Measurements from ENCODE around the gene BCAN.

Gene BCAN

GRCh38 chr1:156680056-156680455 lies 38.1 kb downstream of the BCAN start:
- no peaks in the 10 kb centered on the region for H3K36me3 ChIP-seq (ENCODE audit: control insufficient read depth, insufficient read depth, low read length)
- peaks cover 77% of the 10 kb centered on the region for H3K27me3 ChIP-seq (ENCODE audit: control insufficient read depth, insufficient read depth, low read length)
- no peak overlapping the region for H3K4me3 ChIP-seq (ENCODE audit: low read length)
- no peak overlapping the region for H3K9ac ChIP-seq (ENCODE audit: low read length)
- no peaks in the 10 kb centered on the region for H3K9me3 ChIP-seq (ENCODE audit: control insufficient read depth, low read length)
- H3K4me1 ChIP-seq (ENCODE audit: control insufficient read depth, insufficient read depth, low read length): peaks cover 12% of the 10 kb centered on the region

DNA sequence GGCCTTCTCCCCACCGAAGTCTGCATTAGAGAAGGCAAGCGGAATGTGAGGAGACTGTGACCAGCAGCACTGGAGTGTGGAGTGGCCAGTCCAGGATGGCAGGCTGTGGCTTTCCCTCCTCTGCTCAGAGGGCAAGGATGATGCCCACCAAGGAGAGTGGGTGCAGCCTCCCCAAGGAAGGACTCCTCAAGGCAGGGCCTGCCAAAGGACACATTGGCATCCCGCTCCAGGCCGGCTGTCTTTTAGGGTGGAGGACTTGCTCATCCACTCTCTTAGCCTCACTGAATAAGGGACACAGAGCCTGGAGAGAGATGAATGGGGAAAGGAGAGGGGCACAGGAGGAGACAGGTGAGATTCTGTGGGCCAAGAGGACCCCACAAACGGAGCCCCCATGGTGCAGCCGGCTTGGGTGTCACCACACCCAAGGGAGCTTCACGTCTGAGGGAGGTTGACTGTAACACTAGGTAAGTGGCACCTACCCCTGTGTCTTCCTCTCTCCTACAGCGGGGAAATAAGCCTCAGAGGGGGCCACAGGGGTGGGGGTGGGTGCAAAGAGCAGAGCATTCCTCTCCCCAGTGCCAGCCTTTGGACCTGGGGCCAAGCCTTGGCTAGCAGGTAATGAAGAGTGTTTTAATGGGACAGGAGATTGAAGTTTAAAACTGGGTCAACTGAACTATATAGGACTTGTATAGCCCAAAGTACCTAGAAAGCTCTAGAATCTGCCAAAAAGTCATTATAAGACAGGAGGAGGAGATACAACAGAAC lies 39.5 kb downstream of the BCAN start:
- H3K27me3 ChIP-seq (ENCODE audit: control insufficient read depth, insufficient read depth, low read length): peaks cover 64% of the 10 kb centered on the region

DNA sequence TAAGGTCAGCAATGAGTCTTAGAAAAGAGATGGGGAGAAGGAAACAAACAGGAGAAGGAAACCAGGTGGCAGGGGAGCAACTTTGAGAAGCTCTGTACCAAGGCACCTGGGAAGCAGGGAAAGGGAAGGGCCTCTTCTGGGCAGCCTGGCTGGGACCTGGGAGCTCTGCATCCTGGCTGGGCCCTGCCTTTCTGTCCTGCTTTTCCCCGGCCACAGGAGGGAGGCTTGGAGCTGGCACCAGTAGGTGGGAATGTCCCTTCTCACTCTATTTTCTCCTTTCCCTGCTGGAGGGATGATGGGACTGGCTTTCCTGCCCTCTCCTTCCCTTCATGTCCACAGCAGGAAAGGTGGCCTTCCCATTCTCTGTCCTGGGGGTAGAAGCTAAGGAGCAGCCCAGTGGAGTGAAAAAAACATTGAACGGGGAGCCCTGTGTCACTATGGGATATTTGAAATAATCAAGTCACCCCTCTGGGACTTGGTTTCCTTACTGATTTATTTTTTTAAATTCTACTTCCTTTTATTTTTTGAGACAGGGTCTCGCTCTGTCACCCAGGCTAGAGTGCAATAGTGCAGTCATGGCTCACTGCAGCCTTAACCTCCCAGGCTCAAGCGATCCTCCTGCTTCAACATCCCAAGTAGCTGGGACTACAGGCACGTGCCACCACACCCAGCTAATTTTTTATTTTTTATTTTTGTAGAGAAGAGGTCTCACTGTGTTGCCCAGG lies 40.4 kb downstream of the BCAN start:
- H3K27me3 ChIP-seq (ENCODE audit: control insufficient read depth, insufficient read depth, low read length): peaks cover 54% of the 10 kb centered on the region
- H3K4me3 ChIP-seq (ENCODE audit: low read length): no peak overlapping the region

More for the DNA sequence above, 39.5 kb downstream of the BCAN start:
- Histone ChIP-seq H3K36me3 (ENCODE audit: control insufficient read depth, insufficient read depth, low read length) (no peaks in the 10 kb centered on the region), H3K4me3 (ENCODE audit: low read length) (no peak overlapping the region), H3K9me3 (ENCODE audit: control insufficient read depth, low read length) (no peaks in the 10 kb centered on the region), H3K4me1 (ENCODE audit: control insufficient read depth, insufficient read depth, low read length) (peaks cover 12% of the 10 kb centered on the region), H3K9ac (ENCODE audit: low read length) (no peak overlapping the region)

GRCh38 chr1:156684227-156684782 lies 42.4 kb downstream of the BCAN start:
- Histone ChIP-seq H3K27me3 (ENCODE audit: control insufficient read depth, insufficient read depth, low read length) (peaks cover 44% of the 10 kb centered on the region), H3K4me1 (ENCODE audit: control insufficient read depth, insufficient read depth, low read length) (no peaks in the 10 kb centered on the region), H3K4me3 (ENCODE audit: low read length) (no peak overlapping the region), H3K9me3 (ENCODE audit: control insufficient read depth, low read length) (no peaks in the 10 kb centered on the region), H3K9ac (ENCODE audit: low read length) (no peak overlapping the region), H3K36me3 (ENCODE audit: control insufficient read depth, insufficient read depth, low read length) (no peaks in the 10 kb centered on the region)

More for the DNA sequence above, 40.4 kb downstream of the BCAN start:
- Histone ChIP-seq H3K4me1 (ENCODE audit: control insufficient read depth, insufficient read depth, low read length) (peaks cover 6% of the 10 kb centered on the region), H3K36me3 (ENCODE audit: control insufficient read depth, insufficient read depth, low read length) (no peaks in the 10 kb centered on the region), H3K9ac (ENCODE audit: low read length) (no peak overlapping the region), H3K9me3 (ENCODE audit: control insufficient read depth, low read length) (no peaks in the 10 kb centered on the region)

DNA sequence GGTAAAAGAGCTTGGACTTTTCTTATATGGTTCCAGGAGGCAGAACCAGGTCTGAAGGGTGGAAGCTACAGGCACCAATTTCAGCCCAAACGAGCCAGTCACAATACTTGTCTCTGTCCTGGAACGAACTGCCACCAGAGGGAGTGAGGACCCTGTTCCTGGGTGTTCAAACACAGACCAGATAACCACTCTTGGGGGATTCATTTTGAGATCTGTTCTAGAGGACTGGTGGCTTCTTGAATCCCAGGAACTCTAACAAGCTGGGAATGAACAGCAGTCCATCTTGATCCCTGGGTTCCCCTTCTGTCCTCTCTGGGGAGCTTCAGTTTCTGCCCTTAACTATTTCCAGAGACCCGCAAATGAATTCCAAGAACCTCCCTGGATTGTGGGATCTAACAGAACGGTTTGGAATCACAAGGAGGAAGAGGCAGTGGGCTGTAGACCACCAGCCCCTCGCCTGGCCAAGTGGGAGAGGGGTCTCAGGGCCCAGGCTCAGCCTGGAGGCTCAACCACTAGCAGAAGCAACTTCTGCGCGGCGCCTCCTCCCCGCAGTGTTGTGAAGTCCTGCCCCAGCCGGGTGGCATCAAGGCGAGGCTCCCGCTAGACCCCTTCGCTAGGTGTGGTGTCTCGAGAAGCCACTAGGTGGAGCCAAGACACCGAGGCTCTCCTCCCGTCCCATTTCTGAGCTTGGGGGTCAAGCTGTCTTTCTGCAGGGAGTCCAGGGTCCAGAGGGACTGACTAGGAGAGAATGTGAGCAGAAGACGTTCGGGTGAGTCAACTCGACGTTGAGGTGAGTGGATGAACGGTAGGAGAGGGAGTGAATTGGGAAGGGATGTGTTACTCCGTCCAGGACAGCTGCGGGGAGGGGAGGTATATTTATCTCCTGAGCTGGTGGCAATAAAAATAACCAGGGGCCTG lies 47.4 kb downstream of the BCAN start:
- H3K9ac ChIP-seq (ENCODE audit: low read length): no peak overlapping the region
- H3K9me3 ChIP-seq (ENCODE audit: control insufficient read depth, low read length): no peaks in the 10 kb centered on the region
- H3K4me1 ChIP-seq (ENCODE audit: control insufficient read depth, insufficient read depth, low read length): peaks cover 26% of the 10 kb centered on the region
- H3K27me3 ChIP-seq (ENCODE audit: control insufficient read depth, insufficient read depth, low read length): peaks cover 56% of the 10 kb centered on the region
- H3K4me3 ChIP-seq (ENCODE audit: low read length): no peak overlapping the region
- no peaks in the 10 kb centered on the region for H3K36me3 ChIP-seq (ENCODE audit: control insufficient read depth, insufficient read depth, low read length)

DNA sequence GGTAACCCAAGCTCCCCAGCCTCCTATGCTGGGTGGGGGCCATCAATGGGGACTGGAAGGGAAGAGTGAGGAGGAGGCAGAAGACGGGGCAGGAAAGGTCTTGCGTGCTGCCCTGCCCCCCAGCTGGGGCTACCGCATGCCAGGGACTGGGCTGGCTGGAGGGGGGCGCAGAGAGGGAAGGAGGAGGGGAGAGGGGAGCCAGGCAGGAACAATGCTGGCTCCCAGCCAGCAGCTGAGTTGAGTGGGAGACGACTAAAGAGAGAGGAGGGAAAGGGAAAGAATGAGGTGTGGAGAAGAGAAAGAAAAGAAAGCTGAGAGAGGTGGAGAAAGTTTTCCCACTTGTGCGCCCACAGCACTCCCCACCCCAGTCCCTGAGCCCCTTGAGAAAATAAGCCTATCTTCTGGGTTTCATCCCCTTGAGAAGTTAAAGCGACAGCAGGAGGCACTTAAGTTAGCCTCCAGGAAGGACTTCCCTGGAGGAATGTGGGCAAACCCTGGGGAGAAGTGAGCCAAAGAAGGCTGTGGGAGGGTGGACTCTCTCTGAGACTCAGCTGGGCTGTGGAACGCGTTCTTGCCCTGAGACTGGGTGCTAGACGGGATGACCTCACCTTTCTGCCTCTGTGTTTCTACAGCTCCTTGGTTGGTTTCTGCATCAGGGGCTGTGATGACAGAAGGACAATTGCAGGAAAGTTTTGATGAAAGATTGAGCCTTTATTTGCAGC lies 48.2 kb downstream of the BCAN start:
- Histone ChIP-seq H3K4me1 (ENCODE audit: control insufficient read depth, insufficient read depth, low read length) (peaks cover 30% of the 10 kb centered on the region), H3K9ac (ENCODE audit: low read length) (no peak overlapping the region), H3K4me3 (ENCODE audit: low read length) (no peak overlapping the region), H3K9me3 (ENCODE audit: control insufficient read depth, low read length) (no peaks in the 10 kb centered on the region), H3K36me3 (ENCODE audit: control insufficient read depth, insufficient read depth, low read length) (no peaks in the 10 kb centered on the region), H3K27me3 (ENCODE audit: control insufficient read depth, insufficient read depth, low read length) (peaks cover 51% of the 10 kb centered on the region)

DNA sequence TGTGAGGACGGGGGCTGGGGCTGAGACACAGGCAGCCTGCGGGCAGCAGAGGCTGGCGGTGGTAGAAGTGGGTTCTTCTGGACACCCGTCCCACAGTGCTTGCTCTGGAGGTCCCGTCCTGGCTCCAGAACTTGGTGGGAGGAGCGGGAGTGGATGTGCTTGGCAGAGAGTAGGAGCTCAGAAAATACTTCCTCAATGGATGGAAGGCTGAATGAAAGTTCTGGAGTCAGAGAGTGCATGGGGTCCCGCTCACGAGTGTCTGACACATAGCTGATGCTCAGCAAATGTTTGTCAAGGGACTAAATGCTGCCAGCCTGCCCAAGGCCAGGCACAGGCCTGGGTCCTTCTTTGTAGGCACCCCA lies 48.7 kb downstream of the BCAN start:
- peaks cover 51% of the 10 kb centered on the region for H3K27me3 ChIP-seq (ENCODE audit: control insufficient read depth, insufficient read depth, low read length)
- H3K36me3 ChIP-seq (ENCODE audit: control insufficient read depth, insufficient read depth, low read length): no peaks in the 10 kb centered on the region
- H3K9me3 ChIP-seq (ENCODE audit: control insufficient read depth, low read length): no peaks in the 10 kb centered on the region
- no peak overlapping the region for H3K9ac ChIP-seq (ENCODE audit: low read length)
- no peak overlapping the region for H3K4me3 ChIP-seq (ENCODE audit: low read length)
- H3K4me1 ChIP-seq (ENCODE audit: control insufficient read depth, insufficient read depth, low read length): peaks cover 30% of the 10 kb centered on the region

GRCh38 chr1:156691191-156691590 lies 49.3 kb downstream of the BCAN start:
- H3K36me3 ChIP-seq (ENCODE audit: control insufficient read depth, insufficient read depth, low read length): no peaks in the 10 kb centered on the region
- peaks cover 30% of the 10 kb centered on the region for H3K4me1 ChIP-seq (ENCODE audit: control insufficient read depth, insufficient read depth, low read length)
- H3K9me3 ChIP-seq (ENCODE audit: control insufficient read depth, low read length): no peaks in the 10 kb centered on the region
- H3K27me3 ChIP-seq (ENCODE audit: control insufficient read depth, insufficient read depth, low read length): peaks cover 51% of the 10 kb centered on the region
- H3K9ac ChIP-seq (ENCODE audit: low read length): no peak overlapping the region
- no peak overlapping the region for H3K4me3 ChIP-seq (ENCODE audit: low read length)

- Histone ChIP-seq H3K9ac (ENCODE audit: low read length) (no peak overlapping the region), H3K4me3 (ENCODE audit: low read length) (no peak overlapping the region), H3K9me3 (ENCODE audit: control insufficient read depth, low read length) (no peaks in the 10 kb centered on the region), H3K36me3 (ENCODE audit: control insufficient read depth, insufficient read depth, low read length) (no peaks in the 10 kb centered on the region), H3K4me1 (ENCODE audit: control insufficient read depth, insufficient read depth, low read length) (peaks cover 30% of the 10 kb centered on the region), H3K27me3 (ENCODE audit: control insufficient read depth, insufficient read depth, low read length) (peaks cover 51% of the 10 kb centered on the region)
These were observed 49.9 kb downstream of the BCAN start for GRCh38 chr1:156691665-156692440.

DNA sequence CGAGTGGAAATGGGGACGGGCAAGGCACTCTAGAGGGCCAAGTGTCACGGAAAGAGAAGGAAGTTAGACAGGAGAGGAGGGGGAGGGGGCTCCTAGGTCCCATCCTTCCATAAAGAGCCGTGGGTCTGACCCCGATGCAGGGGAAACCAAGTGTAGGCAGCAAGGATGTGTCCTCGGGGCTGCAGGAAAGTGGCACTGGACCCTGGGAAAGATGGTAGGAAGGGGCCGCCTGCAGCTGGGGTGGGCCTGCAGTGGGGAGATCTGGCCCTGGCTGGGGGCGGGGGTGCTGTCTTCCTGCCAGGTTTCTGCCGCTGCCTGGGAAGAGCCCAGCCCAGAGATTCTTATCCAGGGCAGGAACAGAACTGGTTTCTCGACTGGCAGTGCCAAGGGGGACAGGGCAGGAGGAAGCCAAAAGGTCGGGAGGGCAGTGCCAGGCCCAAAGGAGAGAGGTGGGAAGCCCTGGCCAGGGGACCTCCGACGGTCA lies 50.6 kb downstream of the BCAN start:
- H3K9me3 ChIP-seq (ENCODE audit: control insufficient read depth, low read length): no peaks in the 10 kb centered on the region
- H3K4me1 ChIP-seq (ENCODE audit: control insufficient read depth, insufficient read depth, low read length): peaks cover 30% of the 10 kb centered on the region
- peaks cover 51% of the 10 kb centered on the region for H3K27me3 ChIP-seq (ENCODE audit: control insufficient read depth, insufficient read depth, low read length)
- H3K36me3 ChIP-seq (ENCODE audit: control insufficient read depth, insufficient read depth, low read length): no peaks in the 10 kb centered on the region
- no peak overlapping the region for H3K4me3 ChIP-seq (ENCODE audit: low read length)
- H3K9ac ChIP-seq (ENCODE audit: low read length): no peak overlapping the region
